Erythroblast (primary cell): Measurements from ENCODE around the gene NCOA7.

ENCODE experiments used
- GATA1 ChIP-seq: IDR thresholded peaks from 2 replicates; pipeline ENCODE4 v1.6.1; 2011; ENCODE audit warnings: low read depth, mild to moderate bottlenecking, control low read depth, low read length, moderate library complexity
- POLR2A ChIP-seq: IDR thresholded peaks from 2 replicates; pipeline ENCODE4 v1.6.1; 2011; ENCODE audit warnings: mild to moderate bottlenecking, low read length

DNA sequence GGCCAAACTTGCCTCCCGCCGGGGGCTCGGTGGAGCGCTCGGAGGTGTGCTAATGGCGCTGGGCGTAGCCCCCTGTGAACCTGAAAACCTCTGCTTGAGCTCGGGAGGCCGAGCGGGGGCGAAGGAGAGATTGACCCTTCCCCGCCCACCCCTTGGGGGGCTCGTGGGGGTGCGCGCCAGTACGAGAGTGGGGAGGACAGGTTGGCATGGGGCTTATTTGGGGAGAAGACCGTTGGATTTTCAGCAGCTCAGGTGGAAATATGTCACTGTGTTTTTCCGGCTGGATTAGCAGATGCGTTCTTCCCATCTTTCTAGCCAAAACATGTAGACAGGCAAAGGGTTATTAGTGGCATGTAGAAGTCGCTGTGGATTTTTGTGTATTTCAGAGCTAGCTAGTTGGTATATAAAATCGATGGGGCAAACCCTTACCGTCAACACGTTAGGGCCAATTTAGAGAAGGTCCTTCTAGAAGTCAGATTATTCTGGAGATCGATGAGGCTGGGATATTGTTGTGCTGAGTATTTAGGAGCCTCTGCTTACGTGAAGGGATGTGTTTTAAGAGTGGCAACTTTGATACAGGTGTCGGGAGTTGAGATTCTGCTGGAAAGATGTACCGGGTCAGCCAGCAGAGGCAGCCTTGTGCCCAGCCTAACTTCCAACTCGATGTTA is 525 bp downstream of the NCOA7 start:
- TF ChIP-seq POLR2A (no peak), GATA1 (no peak)
